ENCODE measurements around the gene ITM2B. TPM values are rescaled to one million over a fixed set of nuclear protein-coding genes. Genes with fewer than 3 reads are reported as not detected.

The ITM2B gene
- total and polyA plus RNA-seq, 4 donors, result 114 to 379 (median 202) TPM

DNA sequence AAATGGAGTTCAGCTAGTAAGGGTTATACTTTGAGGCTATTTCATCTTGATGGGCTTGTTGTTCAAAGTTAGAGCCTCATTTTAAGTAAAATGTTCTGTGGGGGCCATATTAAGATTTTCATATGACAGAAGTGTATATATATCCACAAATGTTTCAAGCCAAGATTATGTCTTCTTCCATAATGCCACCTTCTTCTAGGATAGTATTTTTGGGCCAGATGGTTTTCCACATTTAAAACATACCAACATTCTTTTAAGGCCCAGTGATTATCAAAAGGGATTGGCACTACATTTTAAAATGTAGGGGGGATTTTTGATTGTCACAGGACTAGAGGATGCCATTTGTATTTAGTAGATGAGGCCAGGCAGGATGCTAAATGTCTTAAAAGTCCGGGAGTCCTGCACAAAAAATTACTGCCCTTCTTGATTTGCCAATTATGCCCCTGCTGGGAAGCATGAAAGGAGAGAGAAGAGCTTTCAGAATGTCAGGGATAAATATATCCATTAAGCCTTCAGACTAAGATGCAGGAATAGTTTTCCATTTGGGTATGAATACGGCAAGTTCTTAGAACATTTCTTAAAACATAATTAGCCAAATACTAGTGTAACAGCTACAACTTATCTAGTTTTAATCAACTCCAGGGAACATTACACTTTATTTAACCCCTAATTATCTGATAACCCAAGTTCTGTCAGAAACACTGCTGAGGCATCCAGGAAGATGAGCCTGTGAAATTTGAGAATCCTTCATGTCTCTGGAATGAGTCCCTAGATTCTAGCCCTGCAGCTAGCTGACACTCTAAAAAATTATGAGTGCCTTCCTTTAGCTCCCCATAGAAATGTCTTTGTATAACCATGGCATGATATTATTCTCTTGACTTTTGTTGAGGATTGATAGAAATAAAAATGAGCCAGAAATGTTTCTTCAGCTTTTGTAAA, 34.0 kb downstream of the ITM2B start:
- H3K27ac ChIP-seq (ENCODE audit: low read depth in 1 of 2, low read length in 2 of 2), result no peak overlapping the region
- no peak for DNase-seq (ENCODE audit: low spot score)
- no peak overlapping the region for H3K4me3 ChIP-seq (ENCODE audit: low read depth in 1 of 3, low read length in 3 of 3)
- H3K9ac ChIP-seq (ENCODE audit: low read depth in 1 of 2, low read length in 2 of 2), result no peak overlapping the region
- H3K27me3 ChIP-seq (ENCODE audit: control insufficient read depth in 4 of 4, insufficient read depth in 4 of 4, low read length in 3 of 4), result no peaks in the 10 kb centered on the region
- peaks cover 4 to 28% (median 23%) of the 10 kb centered on the region in 4 donors for H3K36me3 ChIP-seq (ENCODE audit: control insufficient read depth in 4 of 4, insufficient read depth in 3 of 4, low read depth in 1 of 4, low read length in 3 of 4)
- WGBS, result 92% methylated on average over 2 of the region's 2 CpGs
- no peaks in the 10 kb centered on the region for H3K4me1 ChIP-seq (ENCODE audit: control insufficient read depth in 4 of 4, insufficient read depth in 4 of 4, low read length in 3 of 4)
- TF ChIP-seq, protein P1, sequence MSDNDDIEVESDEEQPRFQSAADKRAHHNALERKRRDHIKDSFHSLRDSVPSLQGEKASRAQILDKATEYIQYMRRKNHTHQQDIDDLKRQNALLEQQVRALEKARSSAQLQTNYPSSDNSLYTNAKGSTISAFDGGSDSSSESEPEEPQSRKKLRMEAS (IDR thresholded peaks at IDR 0.05), result no peak
- TF ChIP-seq, protein P2, sequence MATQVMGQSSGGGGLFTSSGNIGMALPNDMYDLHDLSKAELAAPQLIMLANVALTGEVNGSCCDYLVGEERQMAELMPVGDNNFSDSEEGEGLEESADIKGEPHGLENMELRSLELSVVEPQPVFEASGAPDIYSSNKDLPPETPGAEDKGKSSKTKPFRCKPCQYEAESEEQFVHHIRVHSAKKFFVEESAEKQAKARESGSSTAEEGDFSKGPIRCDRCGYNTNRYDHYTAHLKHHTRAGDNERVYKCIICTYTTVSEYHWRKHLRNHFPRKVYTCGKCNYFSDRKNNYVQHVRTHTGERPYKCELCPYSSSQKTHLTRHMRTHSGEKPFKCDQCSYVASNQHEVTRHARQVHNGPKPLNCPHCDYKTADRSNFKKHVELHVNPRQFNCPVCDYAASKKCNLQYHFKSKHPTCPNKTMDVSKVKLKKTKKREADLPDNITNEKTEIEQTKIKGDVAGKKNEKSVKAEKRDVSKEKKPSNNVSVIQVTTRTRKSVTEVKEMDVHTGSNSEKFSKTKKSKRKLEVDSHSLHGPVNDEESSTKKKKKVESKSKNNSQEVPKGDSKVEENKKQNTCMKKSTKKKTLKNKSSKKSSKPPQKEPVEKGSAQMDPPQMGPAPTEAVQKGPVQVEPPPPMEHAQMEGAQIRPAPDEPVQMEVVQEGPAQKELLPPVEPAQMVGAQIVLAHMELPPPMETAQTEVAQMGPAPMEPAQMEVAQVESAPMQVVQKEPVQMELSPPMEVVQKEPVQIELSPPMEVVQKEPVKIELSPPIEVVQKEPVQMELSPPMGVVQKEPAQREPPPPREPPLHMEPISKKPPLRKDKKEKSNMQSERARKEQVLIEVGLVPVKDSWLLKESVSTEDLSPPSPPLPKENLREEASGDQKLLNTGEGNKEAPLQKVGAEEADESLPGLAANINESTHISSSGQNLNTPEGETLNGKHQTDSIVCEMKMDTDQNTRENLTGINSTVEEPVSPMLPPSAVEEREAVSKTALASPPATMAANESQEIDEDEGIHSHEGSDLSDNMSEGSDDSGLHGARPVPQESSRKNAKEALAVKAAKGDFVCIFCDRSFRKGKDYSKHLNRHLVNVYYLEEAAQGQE (IDR thresholded peaks at IDR 0.05), result no peak
- TF ChIP-seq RXRA (IDR thresholded peaks at IDR 0.05) (no peak), RAD21 (IDR thresholded peaks at IDR 0.05) (no peak), YY1 (IDR thresholded peaks at IDR 0.05) (no peak), EGR1 (IDR thresholded peaks at IDR 0.05; ENCODE audit: low read depth in 2 of 2) (no peak), SP1 (IDR thresholded peaks at IDR 0.05) (no peak), GABPA (IDR thresholded peaks at IDR 0.05 in 1 of 2, conservative IDR thresholded peaks at IDR 0.05 in 1 of 2) (no peak), FOXA2 (IDR thresholded peaks at IDR 0.05) (no peak), TAF1 (conservative IDR thresholded peaks at IDR 0.05) (no peak), NR2F2 (IDR thresholded peaks at IDR 0.05) (no peak), JUND (IDR thresholded peaks at IDR 0.05) (no peak), HNF4G (IDR thresholded peaks at IDR 0.05) (no peak), HNF4A (conservative IDR thresholded peaks at IDR 0.05) (no peak), FOXA1 (IDR thresholded peaks at IDR 0.05) (no peak)
- TF ChIP-seq, protein P3, sequence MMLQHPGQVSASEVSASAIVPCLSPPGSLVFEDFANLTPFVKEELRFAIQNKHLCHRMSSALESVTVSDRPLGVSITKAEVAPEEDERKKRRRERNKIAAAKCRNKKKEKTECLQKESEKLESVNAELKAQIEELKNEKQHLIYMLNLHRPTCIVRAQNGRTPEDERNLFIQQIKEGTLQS (IDR thresholded peaks at IDR 0.05), result no peak
- TF ChIP-seq, protein P4, sequence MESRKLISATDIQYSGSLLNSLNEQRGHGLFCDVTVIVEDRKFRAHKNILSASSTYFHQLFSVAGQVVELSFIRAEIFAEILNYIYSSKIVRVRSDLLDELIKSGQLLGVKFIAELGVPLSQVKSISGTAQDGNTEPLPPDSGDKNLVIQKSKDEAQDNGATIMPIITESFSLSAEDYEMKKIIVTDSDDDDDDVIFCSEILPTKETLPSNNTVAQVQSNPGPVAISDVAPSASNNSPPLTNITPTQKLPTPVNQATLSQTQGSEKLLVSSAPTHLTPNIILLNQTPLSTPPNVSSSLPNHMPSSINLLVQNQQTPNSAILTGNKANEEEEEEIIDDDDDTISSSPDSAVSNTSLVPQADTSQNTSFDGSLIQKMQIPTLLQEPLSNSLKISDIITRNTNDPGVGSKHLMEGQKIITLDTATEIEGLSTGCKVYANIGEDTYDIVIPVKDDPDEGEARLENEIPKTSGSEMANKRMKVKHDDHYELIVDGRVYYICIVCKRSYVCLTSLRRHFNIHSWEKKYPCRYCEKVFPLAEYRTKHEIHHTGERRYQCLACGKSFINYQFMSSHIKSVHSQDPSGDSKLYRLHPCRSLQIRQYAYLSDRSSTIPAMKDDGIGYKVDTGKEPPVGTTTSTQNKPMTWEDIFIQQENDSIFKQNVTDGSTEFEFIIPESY (IDR thresholded peaks at IDR 0.05), result no peak
- TF ChIP-seq, protein P5, sequence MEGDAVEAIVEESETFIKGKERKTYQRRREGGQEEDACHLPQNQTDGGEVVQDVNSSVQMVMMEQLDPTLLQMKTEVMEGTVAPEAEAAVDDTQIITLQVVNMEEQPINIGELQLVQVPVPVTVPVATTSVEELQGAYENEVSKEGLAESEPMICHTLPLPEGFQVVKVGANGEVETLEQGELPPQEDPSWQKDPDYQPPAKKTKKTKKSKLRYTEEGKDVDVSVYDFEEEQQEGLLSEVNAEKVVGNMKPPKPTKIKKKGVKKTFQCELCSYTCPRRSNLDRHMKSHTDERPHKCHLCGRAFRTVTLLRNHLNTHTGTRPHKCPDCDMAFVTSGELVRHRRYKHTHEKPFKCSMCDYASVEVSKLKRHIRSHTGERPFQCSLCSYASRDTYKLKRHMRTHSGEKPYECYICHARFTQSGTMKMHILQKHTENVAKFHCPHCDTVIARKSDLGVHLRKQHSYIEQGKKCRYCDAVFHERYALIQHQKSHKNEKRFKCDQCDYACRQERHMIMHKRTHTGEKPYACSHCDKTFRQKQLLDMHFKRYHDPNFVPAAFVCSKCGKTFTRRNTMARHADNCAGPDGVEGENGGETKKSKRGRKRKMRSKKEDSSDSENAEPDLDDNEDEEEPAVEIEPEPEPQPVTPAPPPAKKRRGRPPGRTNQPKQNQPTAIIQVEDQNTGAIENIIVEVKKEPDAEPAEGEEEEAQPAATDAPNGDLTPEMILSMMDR (IDR thresholded peaks at IDR 0.05; ENCODE audit: low read depth, low read length, missing input control), result no peak
- no peaks in the 10 kb centered on the region for H3K9me3 ChIP-seq (ENCODE audit: control insufficient read depth in 4 of 4, low read length in 3 of 4)
